Brain microvascular endothelial cell (primary cell): ENCODE results near the gene ZFPL1.
"Not testable (repeated sequence)": the region's sequence is repeated elsewhere in the genome, so short reads cannot be mapped to it uniquely, and the experiment has no call there.

Source experiments
- DNase-seq: peaks from one replicate; pipeline ENCODE4 v3.0.0-alpha.2; 2020
- H3K27ac ChIP-seq: fragments of 250-450 bp; sonication (Bioruptor Pico); 2 replicates; pipeline ENCODE4 v1.5.1; 2020; ENCODE audit warnings: mild to moderate bottlenecking, moderate library complexity
- H3K27me3 ChIP-seq: fragments of 250-450 bp; sonication (Bioruptor Pico); replicated peaks from 2 replicates; pipeline ENCODE4 v1.5.1; 2020; ENCODE audit warnings: mild to moderate bottlenecking
- H3K36me3 ChIP-seq: fragments of 250-450 bp; sonication (Bioruptor Pico); replicated peaks from 2 replicates; pipeline ENCODE4 v1.5.1; 2020; ENCODE audit warnings: mild to moderate bottlenecking
- H3K4me3 ChIP-seq: 2 replicates; pipeline ENCODE4 v1.5.1; 2011; ENCODE audit warnings: low read depth, mild to moderate bottlenecking, control low read depth, low read length, moderate library complexity
- in situ Hi-C: cut with HindIII; loops from 2 replicates; pipeline ENCODE4 v1.10.0; 2017; ENCODE audit warnings: low sequenced_read_pairs, low pct_ligation_motif_present
- TF ChIP-seq, protein P1 (sequence below): IDR thresholded peaks from 2 replicates; pipeline ENCODE4 v1.5.1; 2011; ENCODE audit warnings: low read depth, mild to moderate bottlenecking, moderate library complexity, low read length, control low read depth, inconsistent platforms; ENCODE audit errors: missing control alignments

Gene ZFPL1

DNA sequence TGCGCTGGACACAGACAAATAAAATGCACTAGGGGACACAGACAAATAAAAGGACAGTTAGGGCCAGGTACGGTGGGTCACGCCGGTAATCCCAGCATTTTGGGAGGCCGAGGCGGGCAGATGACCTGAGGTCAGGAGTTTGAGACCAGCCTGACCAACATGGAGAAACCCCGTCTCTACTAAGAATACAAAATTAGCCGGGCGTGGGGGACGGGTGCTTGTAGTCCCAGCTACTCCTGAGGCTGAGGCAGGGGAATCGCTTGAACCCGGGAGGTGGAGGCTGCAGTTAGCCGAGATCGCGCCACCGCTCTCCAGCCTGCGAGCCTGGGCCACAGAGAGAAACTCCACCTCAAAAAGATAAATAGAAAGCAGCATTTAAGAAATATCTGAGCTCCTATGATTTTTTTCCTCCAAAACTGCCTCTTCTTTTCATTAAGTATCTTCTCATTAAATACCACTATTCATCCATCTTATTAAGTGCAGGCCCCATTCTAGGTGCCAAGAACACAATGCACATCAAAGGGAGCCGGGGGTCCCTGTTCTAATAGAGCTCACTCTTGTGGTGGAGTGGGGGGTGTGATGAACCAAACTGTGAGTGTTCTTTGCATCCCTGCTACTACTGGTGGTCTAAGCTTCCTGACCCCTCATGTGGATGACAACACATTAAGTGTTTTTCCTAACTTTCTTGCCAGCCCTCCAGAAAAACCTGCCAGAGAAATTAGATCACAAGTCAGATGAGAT, 34.2 kb downstream of the ZFPL1 start:
- in situ Hi-C loops: no loop called here
- H3K4me3 ChIP-seq: no peak overlapping the region
- no peak for DNase-seq
- TF ChIP-seq, protein P1, sequence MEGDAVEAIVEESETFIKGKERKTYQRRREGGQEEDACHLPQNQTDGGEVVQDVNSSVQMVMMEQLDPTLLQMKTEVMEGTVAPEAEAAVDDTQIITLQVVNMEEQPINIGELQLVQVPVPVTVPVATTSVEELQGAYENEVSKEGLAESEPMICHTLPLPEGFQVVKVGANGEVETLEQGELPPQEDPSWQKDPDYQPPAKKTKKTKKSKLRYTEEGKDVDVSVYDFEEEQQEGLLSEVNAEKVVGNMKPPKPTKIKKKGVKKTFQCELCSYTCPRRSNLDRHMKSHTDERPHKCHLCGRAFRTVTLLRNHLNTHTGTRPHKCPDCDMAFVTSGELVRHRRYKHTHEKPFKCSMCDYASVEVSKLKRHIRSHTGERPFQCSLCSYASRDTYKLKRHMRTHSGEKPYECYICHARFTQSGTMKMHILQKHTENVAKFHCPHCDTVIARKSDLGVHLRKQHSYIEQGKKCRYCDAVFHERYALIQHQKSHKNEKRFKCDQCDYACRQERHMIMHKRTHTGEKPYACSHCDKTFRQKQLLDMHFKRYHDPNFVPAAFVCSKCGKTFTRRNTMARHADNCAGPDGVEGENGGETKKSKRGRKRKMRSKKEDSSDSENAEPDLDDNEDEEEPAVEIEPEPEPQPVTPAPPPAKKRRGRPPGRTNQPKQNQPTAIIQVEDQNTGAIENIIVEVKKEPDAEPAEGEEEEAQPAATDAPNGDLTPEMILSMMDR: no peak
- no peak overlapping the region for H3K27ac ChIP-seq
- H3K36me3 ChIP-seq: peaks cover 38% of the 10 kb centered on the region
- H3K27me3 ChIP-seq: no peaks in the 10 kb centered on the region

DNA sequence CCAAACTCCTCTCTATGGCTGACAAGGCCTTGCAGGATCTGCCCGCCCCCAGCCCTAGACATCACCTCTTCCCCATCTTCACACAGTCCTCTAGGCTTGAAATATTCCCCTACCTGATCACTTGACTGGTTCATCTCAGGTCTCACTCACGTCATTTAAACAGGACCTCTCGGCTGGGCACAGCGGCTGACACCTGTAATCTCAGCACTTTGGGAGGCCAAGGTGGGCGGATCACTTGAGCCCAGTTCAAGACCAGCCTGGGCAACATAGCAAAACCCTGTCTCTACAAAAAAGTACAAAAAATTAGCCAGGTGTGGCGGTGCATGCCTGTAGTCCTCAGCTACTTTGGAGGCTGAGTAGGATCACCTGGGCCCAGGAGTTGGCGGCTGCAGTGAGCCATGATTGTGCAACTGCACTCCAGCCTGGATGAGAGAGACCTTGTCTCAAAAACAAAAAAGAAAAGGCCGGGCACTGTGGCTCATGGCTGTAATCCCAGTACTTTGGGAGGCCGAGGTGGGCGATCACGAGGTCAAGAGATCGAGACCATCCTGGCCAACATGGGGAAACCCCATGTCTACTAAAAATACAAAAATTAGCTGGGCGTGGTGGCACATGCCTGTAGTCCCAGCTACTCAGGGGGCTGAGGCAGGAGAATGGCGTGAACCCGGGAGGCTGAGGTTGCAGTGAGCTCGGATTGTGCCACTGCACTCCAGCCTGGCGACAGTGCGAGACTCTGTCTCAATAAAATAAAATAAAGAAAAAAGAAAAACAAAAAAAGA, 35.1 kb downstream of the ZFPL1 start:
- in situ Hi-C loops, DNase-seq, H3K4me3 ChIP-seq, H3K27ac ChIP-seq, H3K27me3 ChIP-seq: not testable (repeated sequence)
- peaks cover 40% of the 10 kb centered on the region for H3K36me3 ChIP-seq

DNA sequence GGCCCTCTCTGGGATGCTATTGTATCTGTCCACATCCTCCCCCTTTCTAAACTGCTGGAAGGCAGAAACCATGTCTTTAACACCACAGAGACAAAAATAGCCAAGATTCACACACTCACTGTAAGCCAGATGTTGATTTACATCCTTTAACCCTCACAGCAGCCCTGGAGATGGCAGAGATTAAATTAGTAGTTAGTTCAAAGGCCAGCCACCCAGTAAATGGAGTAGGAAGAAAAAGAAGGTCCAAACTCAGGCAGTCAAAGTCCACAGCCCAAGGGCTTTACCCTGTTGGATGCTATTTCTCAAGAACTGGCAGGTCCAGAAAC, 35.6 kb downstream of the ZFPL1 start:
- DNase-seq: no peak
- Histone ChIP-seq H3K27ac (no peak overlapping the region), H3K27me3 (no peaks in the 10 kb centered on the region), H3K4me3 (no peak overlapping the region), H3K36me3 (peaks cover 46% of the 10 kb centered on the region)
- in situ Hi-C loops: no loop called here
- TF ChIP-seq, protein P1: no peak

DNA sequence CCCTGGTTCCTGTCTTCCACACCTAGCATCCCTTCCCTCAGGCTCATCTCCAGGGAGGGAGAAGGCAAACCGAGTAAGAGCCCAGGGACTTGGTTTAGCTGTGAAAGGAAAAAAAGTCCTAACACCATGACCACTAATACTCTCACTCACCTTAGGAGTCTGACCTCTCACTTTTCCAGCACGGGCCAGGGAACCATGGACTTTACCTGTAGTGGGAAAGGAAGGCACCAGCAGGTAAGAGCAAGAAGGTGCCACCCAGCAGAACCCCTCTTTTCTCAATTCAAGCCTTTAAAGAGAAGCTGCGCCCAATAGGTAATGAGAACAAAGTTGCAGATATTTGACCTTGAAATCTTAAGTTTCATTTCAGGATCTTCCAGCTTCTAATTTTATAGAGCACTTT, 36.8 kb downstream of the ZFPL1 start:
- Histone ChIP-seq H3K36me3 (peaks cover 51% of the 10 kb centered on the region), H3K4me3 (peak overlapping the region; percentile 71), H3K27ac (no peak overlapping the region), H3K27me3 (no peaks in the 10 kb centered on the region)
- in situ Hi-C loops: no loop called here
- TF ChIP-seq, protein P1: no peak
- DNase-seq: no peak

DNA sequence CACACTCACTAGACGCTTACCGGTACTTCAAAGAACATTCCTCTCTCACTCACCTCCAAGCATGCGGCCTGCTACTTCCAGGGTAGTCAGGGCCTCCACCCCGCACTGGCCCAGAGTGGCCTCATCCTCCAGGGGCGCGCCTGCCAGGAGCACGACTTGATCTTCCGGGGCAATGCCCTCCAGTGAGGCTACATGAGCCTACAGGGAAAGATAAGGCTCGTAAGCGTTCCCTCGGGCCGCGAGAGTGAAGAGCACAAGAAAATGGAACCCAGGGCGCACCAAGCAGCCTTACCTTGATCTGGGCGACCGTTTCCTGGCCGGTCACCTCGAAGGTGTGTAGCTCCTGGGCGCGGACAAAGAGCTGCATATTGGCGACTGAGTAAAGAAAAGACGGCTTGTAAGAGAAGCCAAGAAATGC, 37.4 kb downstream of the ZFPL1 start:
- Histone ChIP-seq H3K27ac (peak overlapping the region; percentile 67), H3K36me3 (peaks cover 54% of the 10 kb centered on the region), H3K27me3 (no peaks in the 10 kb centered on the region), H3K4me3 (peak overlapping the region; percentile 71)
- in situ Hi-C loops: no loop called here
- TF ChIP-seq, protein P1: peak; percentile 3
- DNase-seq: no peak

DNA sequence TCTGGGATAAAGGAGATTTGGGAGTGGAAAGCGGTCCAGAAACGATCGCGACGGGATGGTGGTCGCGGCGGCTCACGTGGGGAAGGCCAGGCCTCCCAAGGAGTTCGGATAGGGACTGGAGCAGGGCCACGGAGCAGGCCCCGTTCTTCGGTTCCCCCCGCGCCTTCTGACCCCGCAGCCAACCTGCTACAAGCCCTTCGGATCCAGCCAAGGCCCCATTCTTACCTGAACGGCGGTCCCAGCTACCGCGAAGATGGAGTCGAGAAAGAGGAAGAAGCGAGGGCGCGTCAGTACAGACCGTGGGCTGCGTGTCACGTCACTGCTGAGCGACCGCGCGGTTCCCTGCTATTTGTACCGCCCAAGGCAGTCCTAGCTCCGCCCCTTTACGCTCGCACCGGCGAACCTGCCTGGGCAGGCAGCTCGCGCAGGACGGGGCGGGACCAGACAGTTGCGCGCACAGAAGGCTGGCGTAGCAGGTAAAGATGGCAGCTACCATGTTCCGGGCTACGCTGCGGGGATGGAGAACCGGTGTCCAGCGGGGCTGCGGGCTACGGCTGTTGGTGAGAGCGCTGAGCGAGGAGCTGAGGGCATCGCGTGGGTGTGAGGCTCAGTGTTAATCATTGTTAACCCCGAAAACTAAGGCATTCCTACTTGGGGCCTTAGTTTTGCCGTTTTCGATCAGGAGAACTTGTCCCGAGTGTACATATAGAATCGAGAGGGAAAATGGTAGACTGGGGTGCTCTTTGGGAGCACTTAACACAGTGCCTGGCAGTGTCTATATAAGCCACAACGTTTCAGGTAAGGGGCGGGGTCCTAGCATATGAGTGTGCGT, 38.1 kb downstream of the ZFPL1 start, which contains the start of the genes FAU and MRPL49:
FAU (minus strand) TSS at position 270 of the 832 bp plus-strand sequence. CDS start 321 bp downstream, outside the sequence.
MRPL49 (plus strand) TSS at position 457 of the 832 bp plus-strand sequence; CDS start at position 483, 26 bp downstream.
- TF ChIP-seq, protein P1: no peak
- Histone ChIP-seq H3K36me3 (peaks cover 59% of the 10 kb centered on the region), H3K27ac (peak within 1 kb of the TSS; percentile 67), H3K27me3 (no peaks in the 10 kb centered on the region), H3K4me3 (peak within 1 kb of the TSS; percentile 71)
- peak; percentile 96 for DNase-seq
- in situ Hi-C loops: no loop called here
